ENCODE data around the gene HSD11B1. TPM values are rescaled to one million over a fixed set of nuclear protein-coding genes. Genes with fewer than 3 reads are reported as not detected.

The HSD11B1 gene
- total RNA-seq, 1 experiment from 2014 or later = 0.27 TPM

DNA sequence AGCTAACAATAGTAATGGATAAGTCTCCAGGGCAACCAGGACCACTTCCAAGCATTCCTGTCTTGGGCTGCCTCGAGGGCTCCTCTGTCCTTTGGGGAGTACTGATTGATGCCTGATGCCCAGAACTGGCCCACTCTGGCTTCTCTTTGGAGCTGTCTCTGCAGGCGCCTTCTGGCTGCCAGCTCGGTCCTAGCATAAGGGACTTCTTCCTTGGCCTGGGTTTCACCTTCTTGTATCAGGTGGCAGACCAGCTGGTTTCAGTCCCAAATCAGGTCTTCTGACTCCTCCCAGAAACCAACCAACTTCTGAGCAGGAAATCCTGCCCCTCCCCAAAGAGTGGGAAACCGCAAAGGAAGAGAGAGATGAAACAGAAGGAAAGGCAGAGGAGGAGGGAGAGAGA lies 18.8 kb upstream of the HSD11B1 start:
- CTCF ChIA-PET = no interaction called here
- intact Hi-C loops (cut with micrococcal nuclease) = no loop called here

More for the DNA sequence above, 18.8 kb upstream of the HSD11B1 start:
- no peak overlapping the region for H3K27ac ChIP-seq (ENCODE audit: low read depth, low read length)
- TF ChIP-seq CEBPB (IDR thresholded peaks at IDR 0.05; ENCODE audit: low read depth) (no peak), YY1 (IDR thresholded peaks at IDR 0.05; ENCODE audit: extremely low read depth, insufficient replicate concordance, low read depth, low read length) (no peak)
- TF ChIP-seq, protein P1, sequence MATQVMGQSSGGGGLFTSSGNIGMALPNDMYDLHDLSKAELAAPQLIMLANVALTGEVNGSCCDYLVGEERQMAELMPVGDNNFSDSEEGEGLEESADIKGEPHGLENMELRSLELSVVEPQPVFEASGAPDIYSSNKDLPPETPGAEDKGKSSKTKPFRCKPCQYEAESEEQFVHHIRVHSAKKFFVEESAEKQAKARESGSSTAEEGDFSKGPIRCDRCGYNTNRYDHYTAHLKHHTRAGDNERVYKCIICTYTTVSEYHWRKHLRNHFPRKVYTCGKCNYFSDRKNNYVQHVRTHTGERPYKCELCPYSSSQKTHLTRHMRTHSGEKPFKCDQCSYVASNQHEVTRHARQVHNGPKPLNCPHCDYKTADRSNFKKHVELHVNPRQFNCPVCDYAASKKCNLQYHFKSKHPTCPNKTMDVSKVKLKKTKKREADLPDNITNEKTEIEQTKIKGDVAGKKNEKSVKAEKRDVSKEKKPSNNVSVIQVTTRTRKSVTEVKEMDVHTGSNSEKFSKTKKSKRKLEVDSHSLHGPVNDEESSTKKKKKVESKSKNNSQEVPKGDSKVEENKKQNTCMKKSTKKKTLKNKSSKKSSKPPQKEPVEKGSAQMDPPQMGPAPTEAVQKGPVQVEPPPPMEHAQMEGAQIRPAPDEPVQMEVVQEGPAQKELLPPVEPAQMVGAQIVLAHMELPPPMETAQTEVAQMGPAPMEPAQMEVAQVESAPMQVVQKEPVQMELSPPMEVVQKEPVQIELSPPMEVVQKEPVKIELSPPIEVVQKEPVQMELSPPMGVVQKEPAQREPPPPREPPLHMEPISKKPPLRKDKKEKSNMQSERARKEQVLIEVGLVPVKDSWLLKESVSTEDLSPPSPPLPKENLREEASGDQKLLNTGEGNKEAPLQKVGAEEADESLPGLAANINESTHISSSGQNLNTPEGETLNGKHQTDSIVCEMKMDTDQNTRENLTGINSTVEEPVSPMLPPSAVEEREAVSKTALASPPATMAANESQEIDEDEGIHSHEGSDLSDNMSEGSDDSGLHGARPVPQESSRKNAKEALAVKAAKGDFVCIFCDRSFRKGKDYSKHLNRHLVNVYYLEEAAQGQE (IDR thresholded peaks at IDR 0.05; ENCODE audit: low read depth) = no peak
- TF ChIP-seq, protein P2, sequence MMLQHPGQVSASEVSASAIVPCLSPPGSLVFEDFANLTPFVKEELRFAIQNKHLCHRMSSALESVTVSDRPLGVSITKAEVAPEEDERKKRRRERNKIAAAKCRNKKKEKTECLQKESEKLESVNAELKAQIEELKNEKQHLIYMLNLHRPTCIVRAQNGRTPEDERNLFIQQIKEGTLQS (IDR thresholded peaks at IDR 0.05) = no peak
- H3K9ac ChIP-seq (ENCODE audit: low read length) = no peak overlapping the region
- H3K4me2 ChIP-seq (ENCODE audit: low read length) = no peak overlapping the region
- no TSS peak for BruUV-seq (replicated peaks)
- H3K9me2 ChIP-seq (ENCODE audit: insufficient read depth) = no peaks in the 10 kb centered on the region
- H3K4me1 ChIP-seq (ENCODE audit: control insufficient read depth in 1 of 2, insufficient read depth in 2 of 2, low read length in 2 of 2) = peaks cover 5 to 15% of the 10 kb centered on the region in 2 experiments; a peak in 3 of 4 replicates
- no peak overlapping the region for H2AFZ ChIP-seq (ENCODE audit: low read depth, low read length, poor library complexity, severe bottlenecking)
- no peaks in the 10 kb centered on the region for H3K79me2 ChIP-seq (ENCODE audit: insufficient read depth, low read length)
- ATAC-seq = no peak
- no peak overlapping the region for H3K4me3 ChIP-seq (replicated peaks in 1 of 2; ENCODE audit: low read depth in 1 of 2, low read length in 2 of 2)
- no peaks in the 10 kb centered on the region for H3K36me3 ChIP-seq (ENCODE audit: control insufficient read depth in 1 of 2, insufficient read depth in 2 of 2, low read length in 2 of 2)
- no peaks in the 10 kb centered on the region for H4K20me1 ChIP-seq (ENCODE audit: insufficient read depth)
- DNase-seq (ENCODE audit: low read depth, low spot score) = no peak
- H3K9me3 ChIP-seq (ENCODE audit: control insufficient read depth in 1 of 2, insufficient read depth in 1 of 2, low read depth in 1 of 2, low read length in 2 of 2) = no peaks in the 10 kb centered on the region
- POLR2A ChIA-PET = no interaction called here
- no peaks in the 10 kb centered on the region for H3K27me3 ChIP-seq (ENCODE audit: insufficient read depth, low read length)
- RAD21 ChIA-PET (ENCODE audit: low non-redundant PET in 1 of 2, low total read pairs in 2 of 2, uncharacterized antibody in 2 of 2, unreplicated experiment in 2 of 2) = no interaction called here
